Smooth muscle cell (in vitro differentiated cells): ENCODE results near the gene MOCS3. TPM values are rescaled to one million over a fixed set of nuclear protein-coding genes. Genes with fewer than 3 reads are reported as not detected.

ENCODE experiments used
- DNase-seq: peaks from one replicate; lab custom pipeline; 2025; ENCODE audit not compliant: unreplicated experiment; lab: John Stamatoyannopoulos, UW
- H2AFZ ChIP-seq: fragments of 200-600 bp; sonication (generic); 2 replicates; pipeline ENCODE4 v1.6.0; 2016; ENCODE audit warnings: antibody characterized with exemption, low read depth, mild to moderate bottlenecking
- H3F3A ChIP-seq: fragments of 200-600 bp; sonication (generic); 2 replicates; pipeline ENCODE4 v1.6.0; 2017; ENCODE audit warnings: antibody characterized with exemption, low read depth
- H3K27ac ChIP-seq: fragments of 200-600 bp; sonication (generic); 2 replicates; pipeline ENCODE4 v1.5.1; 2016; ENCODE audit warnings: low read depth, mild to moderate bottlenecking
- H3K27me3 ChIP-seq: fragments of 200-600 bp; sonication (generic); 2 replicates; pipeline ENCODE4 v1.6.1; 2016; ENCODE audit warnings: low read depth, mild to moderate bottlenecking
- H3K36me3 ChIP-seq: fragments of 200-600 bp; sonication (generic); 2 replicates; pipeline ENCODE4 v1.5.1; 2016; ENCODE audit warnings: low read depth
- H3K4me1 ChIP-seq: fragments of 200-600 bp; sonication (generic); 2 replicates; pipeline ENCODE4 v1.5.1; 2016; ENCODE audit warnings: low read depth
- H3K4me2 ChIP-seq: fragments of 200-600 bp; sonication (generic); 2 replicates; pipeline ENCODE4 v1.6.0; 2016; ENCODE audit warnings: mild to moderate bottlenecking
- H3K4me3 ChIP-seq: fragments of 200-600 bp; sonication (generic); 2 replicates; pipeline ENCODE4 v1.5.1; 2016; ENCODE audit warnings: mild to moderate bottlenecking
- H3K79me2 ChIP-seq: fragments of 200-600 bp; sonication (generic); 2 replicates; pipeline ENCODE4 v1.6.0; 2016; ENCODE audit warnings: low read depth, mild to moderate bottlenecking
- H3K9ac ChIP-seq: fragments of 200-600 bp; sonication (generic); 2 replicates; pipeline ENCODE4 v1.6.0; 2016; ENCODE audit warnings: low read depth
- H3K9me3 ChIP-seq: fragments of 200-600 bp; sonication (generic); replicated peaks from 2 replicates; pipeline ENCODE4 v1.5.1; 2016; ENCODE audit warnings: low read depth
- H4K20me1 ChIP-seq: fragments of 200-600 bp; sonication (generic); 2 replicates; pipeline ENCODE4 v1.6.0; 2016; ENCODE audit warnings: low read depth
- CTCF ChIP-seq: fragments of 200-600 bp; sonication (generic); IDR thresholded peaks from 2 replicates; pipeline ENCODE4 v1.5.1; 2017; ENCODE audit warnings: borderline replicate concordance, mild to moderate bottlenecking, antibody characterized with exemption; ENCODE audit not compliant: insufficient read depth, poor library complexity, severe bottlenecking
- WGBS: methylation state at CpG from one replicate; pipeline ENCODE4 v1.1.7; 2016; ENCODE audit warnings: low lambda C conversion rate; 5-methylcytosine and 5-hydroxymethylcytosine counted together
- polyA plus RNA-seq: library from polyadenylated mRNA; unstranded; fragments of >200 nt; fragmentation: Nextera tagmentation; extraction: Ambion mirVana; gene quantifications from 2 replicates; pipeline ENCODE4 v1.2.1, GENCODE V29; 2016
- total RNA-seq: library from RNA; depleted of rRNA; stranded (reverse); fragments of >200 nt; gene quantifications from 2 replicates; pipeline ENCODE4 v1.2.3, GENCODE V29; 2014

The MOCS3 gene
- total and polyA plus RNA-seq, 2 experiments from 2014 or later: 3.2 to 3.7 TPM

GRCh38 chr20:51004781-51005180 is 46.2 kb downstream of the MOCS3 start:
- Histone ChIP-seq H3K27ac (no peak overlapping the region), H3K9me3 (no peaks in the 10 kb centered on the region), H3K27me3 (no peaks in the 10 kb centered on the region), H4K20me1 (peaks cover 7% of the 10 kb centered on the region), H3F3A (no peaks in the 10 kb centered on the region), H3K79me2 (no peaks in the 10 kb centered on the region), H3K36me3 (no peaks in the 10 kb centered on the region), H3K9ac (no peak overlapping the region), H3K4me3 (no peak overlapping the region), H2AFZ (no peak overlapping the region), H3K4me2 (no peak overlapping the region), H3K4me1 (no peaks in the 10 kb centered on the region)
- no peak for TF ChIP-seq CTCF
- WGBS: 99% methylated on average over 6 of the region's 9 CpGs
- no peak for DNase-seq

GRCh38 chr20:51005214-51005613 is 46.6 kb downstream of the MOCS3 start:
- Histone ChIP-seq H3K27me3 (no peaks in the 10 kb centered on the region), H3K9me3 (no peaks in the 10 kb centered on the region), H3K79me2 (no peaks in the 10 kb centered on the region), H3K4me2 (no peak overlapping the region), H3K4me1 (no peaks in the 10 kb centered on the region), H3K4me3 (no peak overlapping the region), H4K20me1 (peaks cover 7% of the 10 kb centered on the region), H3K36me3 (no peaks in the 10 kb centered on the region), H2AFZ (no peak overlapping the region), H3K9ac (no peak overlapping the region), H3F3A (no peaks in the 10 kb centered on the region), H3K27ac (no peak overlapping the region)
- WGBS: 98% methylated on average over 7 of the region's 7 CpGs
- DNase-seq: no peak
- TF ChIP-seq CTCF: no peak

- H3K4me3 ChIP-seq: no peak overlapping the region
- 95% methylated on average over 5 of the region's 5 CpGs for WGBS
- no peaks in the 10 kb centered on the region for H3F3A ChIP-seq
- peaks cover 13% of the 10 kb centered on the region for H4K20me1 ChIP-seq
- no peaks in the 10 kb centered on the region for H3K79me2 ChIP-seq
- H3K4me1 ChIP-seq: no peaks in the 10 kb centered on the region
- no peak for DNase-seq
- H2AFZ ChIP-seq: no peak overlapping the region
- H3K9ac ChIP-seq: no peak overlapping the region
- no peak for TF ChIP-seq CTCF
- no peaks in the 10 kb centered on the region for H3K36me3 ChIP-seq
- no peak overlapping the region for H3K27ac ChIP-seq
- H3K9me3 ChIP-seq: no peaks in the 10 kb centered on the region
- H3K4me2 ChIP-seq: no peak overlapping the region
- no peaks in the 10 kb centered on the region for H3K27me3 ChIP-seq
Measured at GRCh38 chr20:51008718-51009117, 50.1 kb downstream of the MOCS3 start.

- no peak for TF ChIP-seq CTCF
- Histone ChIP-seq H3K27ac (no peak overlapping the region), H3K79me2 (no peaks in the 10 kb centered on the region), H3K27me3 (no peaks in the 10 kb centered on the region), H3K36me3 (no peaks in the 10 kb centered on the region), H3K4me3 (no peak overlapping the region), H3K4me2 (no peak overlapping the region), H3K9me3 (no peaks in the 10 kb centered on the region), H2AFZ (no peak overlapping the region), H3K9ac (no peak overlapping the region), H4K20me1 (peaks cover 15% of the 10 kb centered on the region), H3K4me1 (no peaks in the 10 kb centered on the region), H3F3A (peaks cover 6% of the 10 kb centered on the region)
- WGBS: 96% methylated on average over 51 of the region's 58 CpGs
- no peak for DNase-seq
Measured at GRCh38 chr20:51009303-51010042, 50.9 kb downstream of the MOCS3 start.
